CD4-positive, alpha-beta T cell (primary cell): ENCODE measurements around the gene FEM1C. TPM values are rescaled to one million over a fixed set of nuclear protein-coding genes. Genes with fewer than 3 reads are reported as not detected.

Experiments used
- ATAC-seq: fragments of 200-7000 bp; cut with Tn5 transposase; one replicate; pipeline ENCODE4 v1.10.0; 2022; ENCODE audit warnings: mild to moderate bottlenecking; ENCODE audit not compliant: poor library complexity
- CTCF ChIA-PET: fragments of 350-600 bp; sonication (Branson Sonifier 250); formaldehyde crosslinking; loops from one replicate; lab custom pipeline; 2021; ENCODE audit warnings: antibody characterized with exemption, inconsistent platforms; lab: Charles Lee
- POLR2A ChIA-PET: fragments of 350-600 bp; sonication (Branson Sonifier 250); formaldehyde crosslinking; loops from one replicate; lab custom pipeline; 2021; ENCODE audit warnings: antibody characterized with exemption, inconsistent platforms; lab: Charles Lee
- DNase-seq, 14 experiments: peaks; one replicate each; pipeline ENCODE4 v3.0.0-alpha.2; 2013 to 2020; ENCODE audit warnings: mixed read lengths in 2 of 14
- H3K27ac ChIP-seq, 2 donors: one replicate each; pipeline versions ENCODE4 v1.5.1 to v1.7.0; 2013; ENCODE audit warnings: low read length in 2 of 2, low read depth in 1 of 2, mild to moderate bottlenecking in 1 of 2
- H3K27me3 ChIP-seq, 2 experiments: 1 replicate in 1 of 2; 2 replicates in 1 of 2; pipeline versions ENCODE4 v1.6.1 to v1.7.0; 2013; ENCODE audit warnings: low read length in 2 of 2, control low read depth in 1 of 2, mild to moderate bottlenecking in 1 of 2, moderate library complexity in 1 of 2; ENCODE audit not compliant: insufficient read depth in 2 of 2, control insufficient read depth in 1 of 2
- H3K36me3 ChIP-seq: one replicate; pipeline ENCODE4 v1.6.1; 2013; ENCODE audit warnings: low read length, control low read depth; ENCODE audit not compliant: insufficient read depth
- H3K4me1 ChIP-seq: one replicate; pipeline ENCODE4 v1.6.1; 2013; ENCODE audit warnings: low read length, control low read depth; ENCODE audit not compliant: insufficient read depth
- H3K4me3 ChIP-seq: one replicate; pipeline ENCODE4 v1.5.1; 2013; ENCODE audit warnings: mild to moderate bottlenecking, low read length, moderate library complexity
- H3K9me3 ChIP-seq, 2 experiments: 1 replicate in 1 of 2; 2 replicates in 1 of 2; pipeline versions ENCODE4 v1.6.1 to v1.7.0; 2013; ENCODE audit warnings: low read length in 2 of 2, mild to moderate bottlenecking in 2 of 2, control low read depth in 1 of 2, moderate library complexity in 1 of 2; ENCODE audit not compliant: control insufficient read depth in 1 of 2, insufficient read depth in 1 of 2
- H3K27ac Mint-ChIP-seq: one replicate; pipeline ENCODE4 v1.8.0; 2020; ENCODE audit warnings: mixed read lengths
- H3K27me3 Mint-ChIP-seq: one replicate; pipeline ENCODE4 v1.8.0; 2021; ENCODE audit warnings: mixed read lengths
- H3K36me3 Mint-ChIP-seq: one replicate; pipeline ENCODE4 v1.8.0; 2021; ENCODE audit warnings: low read depth, mixed read lengths
- H3K4me1 Mint-ChIP-seq: one replicate; pipeline ENCODE4 v1.8.0; 2021; ENCODE audit warnings: low read depth, mixed read lengths
- H3K4me3 Mint-ChIP-seq: one replicate; pipeline ENCODE4 v1.8.0; 2020; ENCODE audit warnings: mild to moderate bottlenecking, mixed read lengths
- H3K9me3 Mint-ChIP-seq: one replicate; pipeline ENCODE4 v1.8.0; 2020; ENCODE audit warnings: mixed read lengths
- intact Hi-C, 2 experiments: fragments of 100-400 bp; cut with DNase I in 1 of 2; cut with micrococcal nuclease in 1 of 2; formaldehyde crosslinking; loops; one replicate each; pipeline versions ENCODE4 v1.15.1 to v1.9.0; 2023 to 2025; cut with DNase I, micrococcal nuclease
- total RNA-seq, 174 experiments: library from RNA in 2 of 174; stranded (reverse) in 2 of 174; gene quantifications; one replicate each; pipeline ENCODE4 v1.2.3 and lab custom pipeline; 2021 to 2026
- TF ChIP-seq, protein P1 (sequence below): fragments of 200-600 bp; IDR thresholded peaks from one replicate; pipeline ENCODE4 v1.8.0; 2022; ENCODE audit warnings: antibody characterized with exemption, mild to moderate bottlenecking

The FEM1C gene
- total RNA-seq, 2 experiments from 2014 or later, result 43.3 to 44.2 TPM

DNA sequence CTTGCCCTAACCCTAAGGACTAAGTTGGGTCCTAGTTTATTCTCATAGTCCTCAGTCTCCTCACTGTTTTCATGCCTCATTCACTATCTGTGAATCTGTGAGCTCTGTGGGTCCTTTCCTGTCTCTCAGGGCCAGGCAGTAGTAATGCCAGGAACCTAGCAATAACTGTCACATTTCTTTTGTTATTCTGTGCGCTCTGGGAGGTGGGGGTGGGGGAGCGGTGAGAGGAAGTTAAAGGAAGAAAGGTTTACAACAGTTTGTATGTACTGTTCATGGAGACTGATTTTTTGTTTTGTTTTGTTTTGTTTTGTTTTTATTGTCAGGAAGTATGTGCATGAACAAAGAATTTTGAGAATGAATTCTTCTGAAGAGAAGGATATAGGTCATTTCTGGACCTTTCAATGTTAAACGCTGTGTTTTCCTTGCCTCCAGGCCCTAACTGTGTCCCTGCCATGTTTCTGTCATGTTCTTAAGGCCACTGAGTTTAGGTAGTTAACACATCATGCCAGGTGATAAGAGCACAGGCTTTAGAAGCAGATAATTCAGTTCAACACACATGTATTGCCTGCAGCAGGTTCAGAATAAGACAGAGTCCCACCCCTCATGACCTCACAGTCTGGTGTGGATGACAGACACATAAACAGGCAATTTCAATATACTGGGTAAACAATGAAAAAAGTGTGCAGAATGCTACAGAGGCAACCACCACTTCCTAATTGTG, 13.3 kb upstream of the FEM1C start:
- Histone ChIP-seq H3K4me1 (no peaks in the 10 kb centered on the region), H3K27ac (no peak overlapping the region), H3K36me3 (no peaks in the 10 kb centered on the region), H3K4me3 (no peak overlapping the region), H3K9me3 (no peaks in the 10 kb centered on the region), H3K27me3 (peaks cover 0 to 3% of the 10 kb centered on the region in 2 experiments)
- Mint-ChIP-seq H3K27me3 (peaks cover 14% of the 10 kb centered on the region), H3K9me3 (no peaks in the 10 kb centered on the region), H3K4me1 (peaks cover 19% of the 10 kb centered on the region), H3K4me3 (no peak overlapping the region), H3K27ac (peak overlapping the region; percentile 73), H3K36me3 (no peaks in the 10 kb centered on the region)
- TF ChIP-seq, protein P1, sequence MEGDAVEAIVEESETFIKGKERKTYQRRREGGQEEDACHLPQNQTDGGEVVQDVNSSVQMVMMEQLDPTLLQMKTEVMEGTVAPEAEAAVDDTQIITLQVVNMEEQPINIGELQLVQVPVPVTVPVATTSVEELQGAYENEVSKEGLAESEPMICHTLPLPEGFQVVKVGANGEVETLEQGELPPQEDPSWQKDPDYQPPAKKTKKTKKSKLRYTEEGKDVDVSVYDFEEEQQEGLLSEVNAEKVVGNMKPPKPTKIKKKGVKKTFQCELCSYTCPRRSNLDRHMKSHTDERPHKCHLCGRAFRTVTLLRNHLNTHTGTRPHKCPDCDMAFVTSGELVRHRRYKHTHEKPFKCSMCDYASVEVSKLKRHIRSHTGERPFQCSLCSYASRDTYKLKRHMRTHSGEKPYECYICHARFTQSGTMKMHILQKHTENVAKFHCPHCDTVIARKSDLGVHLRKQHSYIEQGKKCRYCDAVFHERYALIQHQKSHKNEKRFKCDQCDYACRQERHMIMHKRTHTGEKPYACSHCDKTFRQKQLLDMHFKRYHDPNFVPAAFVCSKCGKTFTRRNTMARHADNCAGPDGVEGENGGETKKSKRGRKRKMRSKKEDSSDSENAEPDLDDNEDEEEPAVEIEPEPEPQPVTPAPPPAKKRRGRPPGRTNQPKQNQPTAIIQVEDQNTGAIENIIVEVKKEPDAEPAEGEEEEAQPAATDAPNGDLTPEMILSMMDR, result no peak
- ATAC-seq (peak; percentile 82), DNase-seq (peak in 1 of 14 experiments; percentile 9)
- ChIA-PET POLR2A (interaction anchor here (0.5 to 1.2 kb wide), 2 partner anchors 13 to 298 kb away, joined by 3 to 7 read pairs; partner anchors contain the start of gene FEM1C), CTCF (no interaction called here)
- intact Hi-C loops, result no loop called here

DNA sequence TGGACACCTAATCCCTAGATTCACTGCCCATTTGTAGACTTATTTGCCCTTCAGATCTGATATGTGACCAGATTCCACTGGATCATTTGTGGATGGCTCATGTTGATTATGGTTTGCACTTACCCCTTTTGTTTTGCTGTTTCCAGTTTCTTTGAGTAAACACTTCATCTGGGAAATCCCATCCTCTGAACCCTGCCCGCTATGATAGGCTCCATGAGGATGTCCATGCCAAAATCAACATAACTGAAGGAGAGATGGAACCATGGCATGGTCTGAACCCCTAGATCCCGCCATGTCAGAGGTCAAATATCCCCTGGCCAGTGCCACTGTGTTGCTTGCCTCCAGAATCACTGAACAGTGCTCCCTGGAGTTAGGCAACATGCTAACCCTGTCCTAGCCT, 11.7 kb upstream of the FEM1C start:
- Histone ChIP-seq H3K4me1 (no peaks in the 10 kb centered on the region), H3K9me3 (no peaks in the 10 kb centered on the region), H3K27ac (no peak overlapping the region), H3K36me3 (no peaks in the 10 kb centered on the region), H3K4me3 (no peak overlapping the region), H3K27me3 (peaks cover 0 to 3% of the 10 kb centered on the region in 2 experiments)
- H3K27ac Mint-ChIP-seq, result no peak overlapping the region
- no peaks in the 10 kb centered on the region for H3K9me3 Mint-ChIP-seq
- H3K36me3 Mint-ChIP-seq, result no peaks in the 10 kb centered on the region
- ChIA-PET CTCF (no interaction called here), POLR2A (no interaction called here)
- no peak for DNase-seq
- H3K27me3 Mint-ChIP-seq, result peaks cover 18% of the 10 kb centered on the region
- ATAC-seq, result no peak
- peaks cover 19% of the 10 kb centered on the region for H3K4me1 Mint-ChIP-seq
- intact Hi-C loops, result no loop called here
- TF ChIP-seq, protein P1, result no peak
- H3K4me3 Mint-ChIP-seq, result no peak overlapping the region

DNA sequence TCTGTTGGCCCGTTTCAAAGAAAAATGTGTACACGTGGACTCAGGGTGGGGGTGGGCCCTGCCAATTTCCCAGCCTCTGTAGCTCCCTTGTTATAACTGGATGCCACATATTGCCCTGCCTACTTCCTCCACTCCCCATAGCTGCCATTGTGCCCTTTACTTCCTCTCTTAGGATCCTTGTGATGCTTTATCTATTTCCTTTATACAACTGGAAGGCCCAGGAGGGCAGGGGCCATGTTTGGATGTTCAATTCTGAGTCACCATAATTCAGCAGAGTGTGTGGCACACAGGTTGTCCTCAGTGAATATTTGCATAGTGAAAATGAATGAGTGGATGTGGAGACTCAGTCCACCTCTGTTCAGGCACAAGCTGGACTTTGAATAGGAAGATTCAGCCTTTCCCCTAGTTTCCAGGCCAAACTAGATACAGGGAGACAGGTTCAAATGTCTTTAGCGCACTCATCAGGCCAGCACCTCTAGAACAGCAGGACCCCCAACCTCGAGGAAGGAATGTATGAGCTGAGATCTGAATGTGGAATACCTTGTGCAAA, 10.6 kb upstream of the FEM1C start:
- H3K27ac Mint-ChIP-seq, result no peak overlapping the region
- H3K36me3 Mint-ChIP-seq, result no peaks in the 10 kb centered on the region
- Histone ChIP-seq H3K4me1 (no peaks in the 10 kb centered on the region), H3K27ac (no peak overlapping the region), H3K9me3 (no peaks in the 10 kb centered on the region), H3K36me3 (no peaks in the 10 kb centered on the region), H3K4me3 (no peak overlapping the region), H3K27me3 (peaks cover 0 to 3% of the 10 kb centered on the region in 2 experiments)
- intact Hi-C loops, result no loop called here
- TF ChIP-seq, protein P1, result no peak
- ATAC-seq (no peak), DNase-seq (no peak)
- H3K4me1 Mint-ChIP-seq, result peaks cover 19% of the 10 kb centered on the region
- ChIA-PET CTCF (interaction anchor here (0.6 to 0.9 kb wide), 2 partner anchors 19 to 27 kb away, joined by 3 to 5 read pairs; no protein-coding TSS in a partner anchor), POLR2A (interaction anchor here (0.6 to 1.5 kb wide), 2 partner anchors 10 to 14 kb away, joined by 3 to 4 read pairs; partner anchors contain the start of gene FEM1C)
- H3K27me3 Mint-ChIP-seq, result peaks cover 12% of the 10 kb centered on the region
- no peak overlapping the region for H3K4me3 Mint-ChIP-seq
- H3K9me3 Mint-ChIP-seq, result no peaks in the 10 kb centered on the region
